HFFc6 (cell line): ENCODE data around the gene SOWAHA. TPM values are rescaled to one million over a fixed set of nuclear protein-coding genes. Genes with fewer than 3 reads are reported as not detected.

ENCODE experiments used
- DNase-seq: peaks from one replicate; pipeline ENCODE4 v3.0.0-alpha.2; 2018
- H3K27ac Mint-ChIP-seq: 2 replicates; pipeline ENCODE4 v1.8.0; 2020; ENCODE audit warnings: mild to moderate bottlenecking, mixed read lengths
- H3K27me3 Mint-ChIP-seq: 2 replicates; pipeline ENCODE4 v1.8.0; 2021; ENCODE audit warnings: mild to moderate bottlenecking, moderate library complexity, mixed read lengths; ENCODE audit not compliant: insufficient read depth
- H3K36me3 Mint-ChIP-seq: 2 replicates; pipeline ENCODE4 v1.8.0; 2021; ENCODE audit warnings: low read depth, mixed read lengths
- H3K4me1 Mint-ChIP-seq: 2 replicates; pipeline ENCODE4 v1.8.0; 2020; ENCODE audit warnings: low read depth, mixed read lengths
- H3K4me3 Mint-ChIP-seq: 2 replicates; pipeline ENCODE4 v1.8.0; 2020; ENCODE audit warnings: mild to moderate bottlenecking, moderate library complexity, mixed read lengths
- H3K9me3 Mint-ChIP-seq: 2 replicates; pipeline ENCODE4 v1.8.0; 2020; ENCODE audit warnings: mild to moderate bottlenecking, mixed read lengths
- CTCF ChIP-seq: fragments of 200-600 bp; sonication (generic); IDR thresholded peaks from 2 replicates; pipeline ENCODE4 v1.5.0; 2021; ENCODE audit warnings: antibody characterized with exemption, mild to moderate bottlenecking
- total RNA-seq, 6 experiments: library from RNA; stranded (reverse); fragmentation: NEBNext Ultra II Directional; extraction: Animal tissue kit (Norgen Biotek cat#: 25700); gene quantifications; 2 replicates in 1 of 6; 3 replicates in 5 of 6; pipeline ENCODE4 v1.2.3, GENCODE V29; 2021

The SOWAHA gene
- total RNA-seq, 6 experiments from 2014 or later: not detected

- Mint-ChIP-seq H3K9me3 (no peaks in the 10 kb centered on the region), H3K27ac (no peak overlapping the region), H3K27me3 (peaks cover 1% of the 10 kb centered on the region; the same call in 1 of the 2 replicates), H3K36me3 (no peaks in the 10 kb centered on the region), H3K4me1 (peaks cover 6% of the 10 kb centered on the region), H3K4me3 (no peak overlapping the region)
- no peak for DNase-seq
- TF ChIP-seq CTCF: no peak
Observed at GRCh38 chr5:132823481-132824050, 10.5 kb downstream of the SOWAHA start.

- no peaks in the 10 kb centered on the region for H3K36me3 Mint-ChIP-seq
- no peak for TF ChIP-seq CTCF
- no peaks in the 10 kb centered on the region for H3K9me3 Mint-ChIP-seq
- no peak overlapping the region for H3K27ac Mint-ChIP-seq
- H3K4me3 Mint-ChIP-seq: no peak overlapping the region
- peaks cover 3% of the 10 kb centered on the region; the same call in 1 of the 2 replicates for H3K27me3 Mint-ChIP-seq
- DNase-seq: no peak
- peaks cover 13% of the 10 kb centered on the region for H3K4me1 Mint-ChIP-seq
Observed at GRCh38 chr5:132824426-132824825, 11.3 kb downstream of the SOWAHA start.

GRCh38 chr5:132825033-132825833 is 12.1 kb downstream of the SOWAHA start:
- H3K27me3 Mint-ChIP-seq: peaks cover 3% of the 10 kb centered on the region; the same call in 1 of the 2 replicates
- H3K4me1 Mint-ChIP-seq: peaks cover 10% of the 10 kb centered on the region
- DNase-seq: no peak
- no peak overlapping the region for H3K4me3 Mint-ChIP-seq
- no peak overlapping the region for H3K27ac Mint-ChIP-seq
- no peaks in the 10 kb centered on the region for H3K9me3 Mint-ChIP-seq
- H3K36me3 Mint-ChIP-seq: no peaks in the 10 kb centered on the region
- no peak for TF ChIP-seq CTCF

- H3K9me3 Mint-ChIP-seq: no peaks in the 10 kb centered on the region
- no peaks in the 10 kb centered on the region for H3K36me3 Mint-ChIP-seq
- H3K27me3 Mint-ChIP-seq: peaks cover 3% of the 10 kb centered on the region; the same call in 1 of the 2 replicates
- no peak for DNase-seq
- no peak overlapping the region for H3K4me3 Mint-ChIP-seq
- H3K4me1 Mint-ChIP-seq: peaks cover 8% of the 10 kb centered on the region
- no peak for TF ChIP-seq CTCF
- H3K27ac Mint-ChIP-seq: no peak overlapping the region
Observed at GRCh38 chr5:132825834-132826391, 12.8 kb downstream of the SOWAHA start.

- H3K36me3 Mint-ChIP-seq: no peaks in the 10 kb centered on the region
- peaks cover 3% of the 10 kb centered on the region for H3K27me3 Mint-ChIP-seq
- H3K27ac Mint-ChIP-seq: no peak overlapping the region
- no peak for TF ChIP-seq CTCF
- H3K9me3 Mint-ChIP-seq: no peaks in the 10 kb centered on the region
- peaks cover 14% of the 10 kb centered on the region for H3K4me1 Mint-ChIP-seq
- DNase-seq: no peak
- no peak overlapping the region for H3K4me3 Mint-ChIP-seq
Observed at GRCh38 chr5:132826424-132827082, 13.5 kb downstream of the SOWAHA start.
